HG03342 (cell line): Measurements from ENCODE around the gene SYNPO2.

Source experiments
- ATAC-seq: cut with Tn5 transposase; IDR thresholded peaks from one replicate; pipeline ENCODE4 v1.9.1; 2021; ENCODE audit warnings: mild to moderate bottlenecking, moderate library complexity; ENCODE audit not compliant: unreplicated experiment

The SYNPO2 gene, protein sequence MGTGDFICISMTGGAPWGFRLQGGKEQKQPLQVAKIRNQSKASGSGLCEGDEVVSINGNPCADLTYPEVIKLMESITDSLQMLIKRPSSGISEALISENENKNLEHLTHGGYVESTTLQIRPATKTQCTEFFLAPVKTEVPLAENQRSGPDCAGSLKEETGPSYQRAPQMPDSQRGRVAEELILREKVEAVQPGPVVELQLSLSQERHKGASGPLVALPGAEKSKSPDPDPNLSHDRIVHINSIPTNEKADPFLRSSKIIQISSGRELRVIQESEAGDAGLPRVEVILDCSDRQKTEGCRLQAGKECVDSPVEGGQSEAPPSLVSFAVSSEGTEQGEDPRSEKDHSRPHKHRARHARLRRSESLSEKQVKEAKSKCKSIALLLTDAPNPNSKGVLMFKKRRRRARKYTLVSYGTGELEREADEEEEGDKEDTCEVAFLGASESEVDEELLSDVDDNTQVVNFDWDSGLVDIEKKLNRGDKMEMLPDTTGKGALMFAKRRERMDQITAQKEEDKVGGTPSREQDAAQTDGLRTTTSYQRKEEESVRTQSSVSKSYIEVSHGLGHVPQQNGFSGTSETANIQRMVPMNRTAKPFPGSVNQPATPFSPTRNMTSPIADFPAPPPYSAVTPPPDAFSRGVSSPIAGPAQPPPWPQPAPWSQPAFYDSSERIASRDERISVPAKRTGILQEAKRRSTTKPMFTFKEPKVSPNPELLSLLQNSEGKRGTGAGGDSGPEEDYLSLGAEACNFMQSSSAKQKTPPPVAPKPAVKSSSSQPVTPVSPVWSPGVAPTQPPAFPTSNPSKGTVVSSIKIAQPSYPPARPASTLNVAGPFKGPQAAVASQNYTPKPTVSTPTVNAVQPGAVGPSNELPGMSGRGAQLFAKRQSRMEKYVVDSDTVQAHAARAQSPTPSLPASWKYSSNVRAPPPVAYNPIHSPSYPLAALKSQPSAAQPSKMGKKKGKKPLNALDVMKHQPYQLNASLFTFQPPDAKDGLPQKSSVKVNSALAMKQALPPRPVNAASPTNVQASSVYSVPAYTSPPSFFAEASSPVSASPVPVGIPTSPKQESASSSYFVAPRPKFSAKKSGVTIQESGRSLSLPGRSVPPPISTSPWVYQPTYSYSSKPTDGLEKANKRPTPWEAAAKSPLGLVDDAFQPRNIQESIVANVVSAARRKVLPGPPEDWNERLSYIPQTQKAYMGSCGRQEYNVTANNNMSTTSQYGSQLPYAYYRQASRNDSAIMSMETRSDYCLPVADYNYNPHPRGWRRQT

DNA sequence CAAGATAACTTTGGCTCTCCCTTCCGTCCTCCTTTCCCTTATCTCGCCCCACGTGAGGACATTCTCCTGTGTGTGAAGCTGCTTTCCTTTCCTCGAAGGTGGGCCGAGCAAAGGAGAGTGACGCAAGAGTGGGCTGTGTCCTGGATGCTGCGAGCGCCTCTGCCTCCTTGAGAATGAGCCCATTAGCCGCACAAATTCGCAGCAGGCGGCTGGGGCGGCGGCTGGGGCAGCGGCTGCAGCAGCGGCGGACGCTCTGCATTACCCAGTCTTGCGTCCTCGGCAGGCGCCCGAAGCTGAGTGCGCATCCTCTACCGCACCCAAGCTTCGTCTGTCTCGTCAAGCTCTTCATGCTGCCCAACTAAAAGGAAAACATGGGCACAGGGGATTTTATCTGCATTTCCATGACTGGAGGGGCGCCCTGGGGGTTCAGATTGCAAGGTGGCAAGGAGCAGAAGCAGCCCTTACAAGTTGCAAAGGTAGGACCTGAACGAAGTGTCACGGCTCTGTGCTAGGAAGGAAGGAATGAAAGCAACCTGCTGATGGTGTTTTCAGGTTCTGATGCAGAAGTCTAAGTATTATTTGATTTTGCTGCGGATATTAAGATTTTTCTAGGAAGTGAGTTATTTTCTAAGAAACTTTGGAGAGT lies at the start of gene SYNPO2:
Gene SYNPO2, plus strand, starts transcription at position 189 of the 646 bp plus-strand sequence. Its CDS starts 183 bp downstream, at position 372.
- peak; percentile 64 for ATAC-seq

DNA sequence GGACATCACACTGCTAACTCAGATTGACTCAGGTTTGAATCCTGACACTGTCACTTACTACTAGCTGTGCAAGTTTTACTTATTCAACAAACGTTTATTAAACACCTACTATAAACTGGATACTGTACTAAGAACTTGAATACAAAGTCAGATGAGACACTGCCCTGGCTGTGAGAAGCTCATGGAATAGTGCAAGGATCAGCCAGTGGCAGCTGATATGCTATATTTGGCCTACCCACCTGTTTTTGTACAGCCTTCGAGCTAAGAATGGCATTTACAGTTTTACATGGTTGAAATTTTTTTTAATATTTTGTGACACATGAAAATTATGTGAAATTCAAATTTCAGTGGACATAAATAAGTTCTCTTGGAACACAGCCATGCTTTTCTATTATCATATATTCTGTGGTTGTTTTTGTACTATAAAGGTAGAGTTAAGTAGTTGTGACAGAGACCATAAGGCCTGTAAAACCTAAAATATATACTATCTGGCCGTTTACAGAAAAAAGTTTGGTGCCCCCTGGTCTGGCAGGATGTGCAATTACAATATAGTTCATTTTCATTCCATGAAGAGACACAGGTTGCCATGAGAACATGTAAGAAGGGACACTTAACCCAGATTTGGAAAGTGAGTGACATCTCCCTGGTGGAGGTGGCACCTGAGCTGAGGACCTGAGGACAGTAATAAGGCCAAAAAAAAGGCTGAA lies 49.3 kb upstream of the SYNPO2 start:
- no peak for ATAC-seq

DNA sequence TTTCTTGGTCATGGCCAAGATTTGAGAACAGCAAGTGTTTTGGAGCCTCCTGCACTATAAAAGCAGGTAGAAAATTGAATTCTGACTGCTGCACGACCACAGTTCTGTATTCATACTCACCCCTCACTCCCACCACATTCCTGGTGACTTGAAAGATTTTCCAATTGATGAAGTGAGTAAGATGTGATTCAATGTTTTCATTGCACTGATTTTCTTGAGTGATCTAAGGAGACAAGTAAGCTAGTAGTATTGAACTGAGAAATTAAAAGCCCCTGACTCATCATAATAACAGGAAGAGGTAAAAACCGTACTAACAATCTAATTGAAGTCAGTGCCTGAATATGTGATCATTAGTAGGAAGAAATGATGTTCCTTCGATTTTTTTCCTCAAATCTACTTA lies 46.6 kb upstream of the SYNPO2 start:
- no peak for ATAC-seq

DNA sequence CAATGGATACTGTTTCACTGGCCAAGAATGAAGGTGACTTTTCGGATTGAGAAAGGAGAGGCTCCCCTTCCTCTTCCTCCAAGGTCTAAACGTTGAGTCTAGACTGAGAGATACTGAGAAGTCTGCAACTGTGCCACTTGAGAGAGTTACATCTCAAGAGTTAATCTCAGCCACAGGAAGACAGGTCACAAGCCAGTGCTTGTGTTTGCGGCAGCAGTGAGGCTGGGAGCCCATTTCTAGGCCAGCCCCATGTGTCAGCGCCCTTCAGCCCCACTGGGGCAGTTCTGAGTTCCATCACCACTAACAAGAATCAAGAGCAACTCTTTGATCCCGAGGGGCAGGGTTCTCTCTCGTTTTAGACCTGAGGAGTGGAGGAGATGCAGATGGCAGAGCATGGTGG lies 45.4 kb upstream of the SYNPO2 start:
- ATAC-seq, result no peak

DNA sequence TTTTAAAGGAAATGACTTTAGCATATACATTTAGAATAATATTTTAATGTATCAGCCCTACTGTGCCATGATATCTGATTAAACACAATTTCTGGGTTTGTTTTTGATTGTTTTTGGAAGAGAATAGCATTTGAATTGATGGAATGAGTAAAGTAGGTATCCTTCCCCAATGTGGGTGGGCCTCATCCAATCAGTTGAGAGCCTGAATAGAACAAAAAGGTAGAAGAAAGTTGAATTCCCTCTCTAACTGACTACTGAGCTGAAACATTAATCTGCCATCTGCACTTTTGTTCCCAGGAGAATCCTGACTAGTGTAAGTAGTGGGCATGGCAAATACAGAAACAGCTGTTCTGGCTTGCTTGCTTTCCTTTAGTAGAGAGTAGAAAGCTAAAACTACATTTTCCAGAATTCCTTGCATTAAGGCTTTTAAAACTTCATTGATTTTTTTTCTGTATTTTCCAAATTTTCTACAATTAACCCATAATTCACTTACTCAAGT lies 43.1 kb upstream of the SYNPO2 start:
- no peak for ATAC-seq

DNA sequence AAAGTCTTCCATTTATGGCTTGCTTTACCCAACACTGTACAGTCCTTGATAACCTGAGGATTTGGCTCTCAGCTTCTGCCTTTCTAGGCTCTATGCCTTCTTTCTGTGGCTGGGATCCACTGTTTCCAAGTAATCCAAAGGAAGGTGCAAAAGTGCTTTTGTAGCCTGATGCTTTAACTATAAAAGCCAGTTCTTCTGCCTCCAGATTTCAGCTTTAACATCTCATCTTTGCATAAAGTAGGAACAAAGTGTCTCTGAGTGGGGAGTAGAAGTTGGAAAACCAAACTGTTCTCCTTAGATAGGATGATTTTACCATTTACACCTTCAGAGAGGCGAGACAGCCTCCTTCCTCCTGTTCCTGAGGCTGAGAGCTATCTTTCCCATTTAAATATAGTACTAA lies 41.7 kb upstream of the SYNPO2 start:
- no peak for ATAC-seq

DNA sequence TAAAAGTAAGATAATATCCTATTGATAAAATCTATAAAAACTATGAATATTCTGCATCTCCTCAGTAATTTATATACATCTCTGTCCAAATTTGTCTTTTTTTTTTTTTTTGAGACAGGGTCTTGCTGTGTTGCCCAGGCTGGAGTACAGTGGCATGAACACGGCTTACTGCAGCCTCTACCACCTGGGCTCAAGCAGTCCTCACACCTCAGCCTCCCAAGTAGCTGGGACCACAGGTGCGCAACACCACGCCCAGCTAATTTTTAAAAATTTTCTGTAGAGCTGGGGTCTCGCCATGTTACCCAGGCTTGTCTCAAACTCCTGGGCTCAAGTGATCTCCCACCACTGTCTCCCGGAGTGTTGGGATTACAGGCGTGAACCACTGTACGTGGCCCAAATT lies 40.4 kb upstream of the SYNPO2 start:
- no peak for ATAC-seq

DNA sequence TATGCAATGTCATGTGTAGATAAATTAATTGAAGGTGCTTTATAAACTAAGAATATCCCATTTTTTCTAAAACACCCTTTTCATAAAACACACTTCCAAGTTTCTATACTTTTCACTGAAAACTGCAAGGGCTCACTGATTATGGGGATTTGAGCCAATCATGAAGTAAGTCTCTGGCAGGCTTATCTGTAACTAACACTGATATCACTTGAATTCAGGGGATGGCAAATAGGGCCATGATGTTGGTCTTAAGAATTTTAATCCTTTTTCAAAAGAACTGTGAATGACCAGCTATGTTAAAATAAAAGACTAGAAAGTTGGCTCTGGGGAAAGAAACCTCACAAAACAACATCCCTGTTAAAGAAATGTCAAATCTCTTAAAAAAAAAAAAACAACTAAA lies 39.8 kb upstream of the SYNPO2 start:
- no peak for ATAC-seq

DNA sequence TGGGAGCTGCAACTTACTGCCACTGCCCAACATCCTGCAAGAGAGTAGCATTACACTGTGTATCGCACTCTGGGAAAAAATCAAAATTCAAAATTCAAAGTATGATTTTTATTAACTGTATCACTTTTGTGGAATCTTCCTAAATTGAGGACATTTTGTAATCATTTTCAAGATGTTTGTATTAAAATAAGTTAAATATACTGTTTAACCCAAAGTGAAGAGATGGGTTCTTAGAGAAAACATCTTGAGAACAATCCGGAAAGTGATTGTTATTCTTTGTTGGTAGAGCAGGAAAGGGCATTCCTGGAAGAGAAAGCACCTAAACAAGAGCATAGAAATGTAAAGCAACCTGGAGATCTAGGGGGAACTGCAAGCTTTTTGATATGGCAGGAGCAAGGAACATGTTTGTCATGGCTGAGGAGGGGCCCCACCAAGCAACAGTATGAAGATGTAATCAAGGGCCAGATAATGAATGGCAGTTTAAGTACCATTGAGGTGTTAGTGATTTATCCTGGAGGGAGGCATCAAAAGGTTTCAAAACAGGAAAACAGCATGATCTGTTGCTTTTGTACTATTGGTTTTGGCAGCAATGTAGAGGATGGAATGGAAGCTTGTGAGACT lies 38.7 kb upstream of the SYNPO2 start:
- ATAC-seq, result no peak

DNA sequence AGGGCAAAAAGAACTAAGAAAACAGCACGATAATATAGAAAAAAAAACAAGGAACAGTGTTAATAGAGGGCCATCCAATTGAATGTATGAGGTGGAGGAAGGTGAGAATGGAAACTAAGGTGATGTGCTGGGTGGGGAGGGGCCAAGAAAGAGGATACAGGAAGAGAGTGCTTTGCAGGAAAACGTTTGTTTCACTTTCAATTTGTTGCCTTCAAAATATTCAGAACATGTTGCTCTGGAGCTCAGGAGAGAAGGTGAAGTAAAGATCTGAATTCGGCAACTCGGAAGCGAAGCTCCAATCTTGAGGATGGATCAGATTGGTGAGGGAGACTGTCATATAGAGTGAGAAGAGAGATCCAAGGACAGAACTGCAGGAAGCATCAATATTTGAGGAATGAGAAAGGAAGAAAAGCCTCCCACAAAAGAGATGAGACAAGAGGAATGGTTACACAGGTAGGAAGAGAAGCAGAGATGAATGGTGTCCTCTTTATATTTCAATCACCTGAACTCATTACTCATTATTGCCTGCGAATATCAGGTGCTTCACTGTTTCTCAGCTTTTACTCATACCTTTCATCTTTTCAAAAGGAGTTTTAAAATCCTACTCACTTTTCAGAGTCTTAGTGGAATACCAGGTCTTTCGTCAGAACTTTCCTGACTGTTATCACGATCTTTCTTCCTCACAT lies 38.0 kb upstream of the SYNPO2 start:
- peak; percentile 95 for ATAC-seq

DNA sequence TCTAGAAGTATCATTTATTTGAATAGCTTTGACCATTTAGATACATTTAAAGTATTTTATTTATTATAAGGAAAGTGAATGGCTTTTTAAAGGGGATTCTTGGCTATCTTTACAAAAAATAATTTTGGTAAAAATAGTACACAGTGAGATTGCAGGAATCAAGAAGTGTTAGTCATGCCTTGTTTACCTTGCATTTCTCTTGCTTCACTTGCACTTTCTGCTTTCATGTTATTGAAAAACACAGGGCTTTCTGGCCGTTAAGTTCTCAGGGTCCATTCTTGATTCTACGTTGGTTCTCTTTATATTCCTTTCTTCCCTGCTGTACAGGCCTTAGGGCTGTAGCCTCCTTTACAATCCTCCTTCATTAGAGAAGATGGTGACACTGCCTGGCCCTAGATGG lies 30.9 kb upstream of the SYNPO2 start:
- no peak for ATAC-seq

DNA sequence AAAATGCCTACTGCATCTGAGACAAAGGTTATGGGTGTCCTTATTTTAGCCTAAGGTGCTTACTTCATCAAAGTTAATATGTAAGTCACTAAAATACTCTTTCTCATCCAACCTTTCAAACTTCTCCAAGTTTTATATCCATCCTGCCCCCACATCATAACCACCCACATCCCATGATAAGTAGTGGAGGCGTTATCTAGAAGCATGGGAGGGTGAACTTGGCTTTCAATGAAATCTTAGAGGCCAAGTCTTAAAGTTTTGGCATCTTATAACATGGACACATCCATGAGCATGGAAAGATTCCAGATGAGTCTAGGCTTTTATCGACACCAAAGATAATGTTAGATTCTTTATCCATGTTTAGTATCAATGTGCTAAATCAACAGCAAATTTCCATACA lies 29.9 kb upstream of the SYNPO2 start:
- ATAC-seq, result no peak

DNA sequence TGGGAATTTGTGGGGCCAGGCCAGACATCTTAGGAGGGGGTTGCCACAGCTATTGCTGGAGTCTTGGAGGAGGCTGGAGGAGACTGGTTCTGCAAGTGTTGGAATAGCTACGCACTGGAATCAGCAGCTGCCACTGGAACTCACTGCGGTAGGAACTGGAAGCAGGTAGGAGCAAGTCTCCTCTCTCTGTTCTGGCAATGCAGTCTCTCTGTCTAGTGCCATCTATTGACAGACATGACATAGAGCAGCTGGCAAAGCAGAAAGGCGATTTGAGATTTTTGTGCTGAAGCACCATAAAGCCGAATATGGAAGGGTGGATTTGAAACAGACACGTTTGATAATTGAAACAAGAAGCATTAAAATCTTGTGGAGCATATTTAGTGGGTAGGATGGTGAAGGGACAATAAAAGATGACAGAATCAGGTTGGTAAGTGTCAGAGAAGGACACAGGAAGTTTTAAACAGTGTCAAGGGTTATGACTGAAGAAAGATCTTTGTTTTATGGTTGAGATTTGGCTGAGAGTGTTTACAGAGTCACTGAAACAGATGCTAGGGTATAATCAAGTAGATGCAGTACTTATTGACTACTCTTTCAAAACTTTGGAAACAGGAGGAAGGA lies 23.5 kb upstream of the SYNPO2 start:
- peak; percentile 88 for ATAC-seq

DNA sequence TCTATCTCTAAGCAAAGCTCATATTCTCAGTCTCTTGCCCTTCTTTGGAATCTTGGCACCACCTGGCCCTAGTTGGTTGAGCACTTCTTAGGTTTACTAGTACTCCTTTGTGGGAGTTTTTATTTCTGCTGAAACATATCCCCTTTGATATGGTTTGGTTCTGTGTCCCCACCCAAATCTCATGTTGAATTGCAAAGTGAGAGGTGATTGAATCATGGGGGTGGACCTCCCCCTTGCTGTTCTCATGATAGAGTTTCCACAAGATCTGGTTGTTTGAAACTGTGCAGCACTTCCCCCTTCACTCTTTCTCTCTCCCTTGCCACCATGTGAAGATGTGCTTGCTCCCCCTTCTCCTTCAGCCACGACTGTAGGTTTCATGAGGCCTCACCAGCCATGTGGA lies 22.2 kb upstream of the SYNPO2 start:
- no peak for ATAC-seq

DNA sequence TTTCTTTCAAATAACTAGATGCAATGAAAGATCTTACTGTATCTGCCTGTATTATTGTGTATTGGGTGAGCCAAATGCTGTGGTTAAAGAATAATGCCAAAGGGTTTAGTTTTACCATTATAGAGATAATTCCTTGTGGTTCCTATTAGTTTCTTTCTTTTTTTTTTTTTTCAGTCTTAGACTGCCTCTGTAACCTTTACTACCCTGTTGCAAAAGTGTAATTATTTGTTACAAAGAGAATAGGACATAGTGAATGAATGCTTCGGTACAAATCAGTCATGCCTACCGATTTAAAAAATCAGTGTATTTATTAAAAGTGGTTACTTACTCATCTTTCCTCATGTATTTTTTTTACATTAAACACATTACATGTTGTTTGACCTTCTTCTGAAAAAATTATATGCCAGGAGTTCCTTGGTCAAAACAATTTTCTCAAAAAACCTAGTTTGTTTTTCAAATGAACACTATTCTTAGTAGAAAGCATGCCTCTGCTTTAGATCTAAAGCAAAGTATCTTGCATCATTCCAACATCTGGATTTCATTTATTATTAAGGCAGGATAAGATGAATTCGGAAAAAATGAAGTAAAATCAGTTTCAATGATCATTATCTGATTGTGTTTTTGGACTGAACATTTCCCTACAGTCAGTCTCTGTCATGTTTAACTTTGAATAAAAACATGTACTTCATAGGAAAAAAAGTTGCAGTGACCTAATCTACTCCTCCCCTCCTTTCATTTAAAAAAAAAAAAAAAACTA lies 21.2 kb upstream of the SYNPO2 start:
- ATAC-seq, result no peak

DNA sequence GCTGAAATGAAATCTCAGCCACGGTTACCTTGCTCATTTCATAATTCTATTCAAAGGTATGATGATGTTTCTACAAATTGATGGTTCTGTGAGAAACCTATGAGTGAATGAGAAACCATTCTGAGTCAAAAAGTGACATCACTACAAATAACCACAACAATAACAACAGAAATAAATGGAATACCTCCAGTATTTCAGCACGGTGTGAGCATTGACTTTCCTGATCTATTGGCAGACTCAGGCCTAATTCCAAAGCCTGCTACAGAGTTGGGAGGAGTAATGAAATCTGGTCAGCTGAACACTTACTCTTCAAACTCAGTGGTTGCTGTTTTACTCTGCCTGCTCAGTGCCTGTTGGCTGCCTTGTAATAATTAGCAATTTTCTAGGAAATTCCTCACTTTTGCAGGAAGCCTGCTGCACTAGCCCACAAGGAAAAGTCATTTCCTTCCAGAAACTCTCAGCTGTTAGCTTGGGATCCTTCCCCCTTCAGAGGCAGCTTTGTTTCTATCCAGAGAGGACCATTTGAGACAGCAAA lies 18.8 kb upstream of the SYNPO2 start:
- ATAC-seq, result no peak

DNA sequence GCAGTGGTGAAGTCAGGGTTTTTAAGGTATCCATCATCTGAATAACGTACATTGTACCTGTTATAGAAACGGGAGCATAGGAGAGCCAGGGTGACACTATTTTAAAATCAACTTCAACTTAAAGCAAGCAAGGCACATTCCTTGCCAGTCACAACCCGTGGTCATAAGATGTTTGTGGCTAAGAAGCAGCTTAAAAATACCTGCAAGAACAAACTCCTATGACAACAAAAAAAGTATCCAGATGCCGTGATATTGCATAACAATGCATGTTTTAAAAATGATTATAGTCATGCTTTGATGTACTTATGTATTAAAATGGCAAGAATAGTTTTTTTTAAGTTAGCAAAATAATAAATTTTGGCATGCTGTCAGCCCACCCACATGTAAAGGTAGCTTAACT lies 16.5 kb upstream of the SYNPO2 start:
- ATAC-seq, result no peak

DNA sequence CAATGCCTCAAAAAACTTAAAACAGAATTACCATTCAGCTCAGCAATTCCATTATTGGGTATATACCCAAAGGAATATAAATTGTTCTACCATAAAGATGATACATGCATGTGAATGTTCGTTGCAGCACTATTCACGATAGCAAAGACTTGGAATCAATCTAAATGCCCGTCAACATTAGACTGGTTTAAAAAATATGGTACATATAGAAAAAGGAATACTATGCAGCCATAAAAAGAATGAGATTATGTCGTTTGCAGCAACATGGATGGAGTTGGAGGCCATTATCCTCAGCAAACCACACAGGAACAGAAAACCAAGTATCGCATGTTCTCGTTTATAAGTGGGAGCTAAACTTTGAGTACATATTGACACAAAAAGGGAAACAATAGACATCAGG lies 10.9 kb upstream of the SYNPO2 start:
- no peak for ATAC-seq
